Raji (cell line): ENCODE data around the gene CERS6.

Source experiments
- POLR2A ChIP-seq: IDR thresholded peaks from 2 replicates; pipeline ENCODE4 v1.6.1; 2011; ENCODE audit warnings: low read depth, low read length, control low read depth; ENCODE audit not compliant: insufficient read depth

CERS6 gene

DNA sequence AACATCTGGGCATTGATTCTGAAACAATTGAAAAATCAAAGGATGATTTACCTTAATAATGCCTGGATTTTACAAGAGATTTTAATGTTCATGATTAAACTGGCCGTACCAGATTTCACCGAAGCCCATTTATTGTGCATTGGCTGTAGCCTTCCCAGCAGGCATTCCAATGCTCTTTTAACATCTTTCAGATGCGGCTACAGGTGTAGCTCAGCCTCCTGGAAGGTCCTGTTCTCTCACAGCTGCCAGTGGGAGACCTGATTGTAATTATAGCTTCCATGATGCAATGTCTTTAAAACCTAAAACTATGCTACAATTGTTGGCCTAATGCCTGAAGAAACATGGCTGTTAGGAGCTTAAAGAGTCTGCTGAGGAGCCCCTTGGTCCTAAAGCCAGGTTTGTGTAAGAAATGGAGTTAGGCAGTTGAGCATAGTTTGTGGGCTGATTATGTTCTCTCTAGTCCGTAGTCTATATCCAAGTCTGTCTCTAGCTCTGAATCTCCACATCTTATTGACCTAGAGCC, 147.4 kb downstream of the CERS6 start:
- no peak for TF ChIP-seq POLR2A

- TF ChIP-seq POLR2A = no peak
Observed at GRCh38 chr2:168604252-168604651, 148.2 kb downstream of the CERS6 start.

DNA sequence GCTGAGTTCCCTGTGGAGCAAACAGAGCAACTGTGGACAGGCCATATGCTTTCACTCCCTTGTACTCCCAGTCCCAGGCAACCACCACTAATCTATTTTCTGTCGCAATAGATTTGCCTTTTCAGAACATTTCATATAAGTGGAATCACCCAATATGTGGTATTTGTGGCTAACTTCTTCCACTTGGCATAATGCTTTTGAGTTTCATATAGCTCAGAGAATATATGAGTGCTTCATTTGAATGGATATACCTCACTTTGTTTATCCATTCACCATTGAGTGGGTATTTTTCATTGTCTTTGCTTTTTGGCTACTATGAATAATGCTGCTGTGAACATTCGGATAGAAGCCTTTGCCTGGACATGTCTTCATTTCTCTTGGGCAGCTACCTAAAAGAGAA, 151.9 kb downstream of the CERS6 start:
- TF ChIP-seq POLR2A = no peak

DNA sequence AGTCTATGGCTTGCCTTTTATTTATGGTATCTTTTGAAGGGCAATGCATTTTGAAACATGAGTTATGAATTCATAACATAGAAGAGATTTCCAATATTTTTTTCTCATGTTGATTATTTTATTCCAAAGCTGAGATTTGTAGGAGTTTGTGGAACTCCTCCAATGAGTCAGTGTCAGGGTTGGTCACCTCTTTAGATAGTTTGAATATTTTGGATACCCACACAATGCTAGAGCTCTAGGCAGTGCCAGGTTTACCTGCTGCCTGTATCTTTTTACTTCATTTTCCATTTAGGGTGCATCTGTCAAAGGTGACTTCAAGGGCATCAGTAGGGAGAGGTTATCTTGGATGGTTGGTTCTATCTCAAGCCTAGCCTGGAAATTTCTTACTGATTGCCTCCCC, 152.7 kb downstream of the CERS6 start:
- no peak for TF ChIP-seq POLR2A

DNA sequence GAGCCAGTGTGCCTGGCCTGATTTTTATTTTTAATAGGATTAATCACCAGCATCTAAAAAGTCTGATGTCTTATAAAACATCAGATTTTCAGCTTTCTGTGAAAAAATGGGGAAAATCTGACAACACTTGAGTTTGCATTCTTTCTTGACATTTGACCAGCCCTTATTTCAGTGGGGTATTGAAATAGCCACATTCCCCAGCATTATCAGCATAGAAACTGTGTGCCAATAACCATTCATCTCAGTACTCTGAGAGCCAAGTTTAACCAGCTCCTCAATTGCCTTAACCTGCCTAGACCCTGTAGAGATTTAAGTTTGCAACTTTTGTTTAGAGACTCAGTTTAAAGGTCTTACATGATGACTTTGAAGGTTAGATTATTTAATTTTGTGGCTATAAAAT, 155.0 kb downstream of the CERS6 start:
- TF ChIP-seq POLR2A = no peak

DNA sequence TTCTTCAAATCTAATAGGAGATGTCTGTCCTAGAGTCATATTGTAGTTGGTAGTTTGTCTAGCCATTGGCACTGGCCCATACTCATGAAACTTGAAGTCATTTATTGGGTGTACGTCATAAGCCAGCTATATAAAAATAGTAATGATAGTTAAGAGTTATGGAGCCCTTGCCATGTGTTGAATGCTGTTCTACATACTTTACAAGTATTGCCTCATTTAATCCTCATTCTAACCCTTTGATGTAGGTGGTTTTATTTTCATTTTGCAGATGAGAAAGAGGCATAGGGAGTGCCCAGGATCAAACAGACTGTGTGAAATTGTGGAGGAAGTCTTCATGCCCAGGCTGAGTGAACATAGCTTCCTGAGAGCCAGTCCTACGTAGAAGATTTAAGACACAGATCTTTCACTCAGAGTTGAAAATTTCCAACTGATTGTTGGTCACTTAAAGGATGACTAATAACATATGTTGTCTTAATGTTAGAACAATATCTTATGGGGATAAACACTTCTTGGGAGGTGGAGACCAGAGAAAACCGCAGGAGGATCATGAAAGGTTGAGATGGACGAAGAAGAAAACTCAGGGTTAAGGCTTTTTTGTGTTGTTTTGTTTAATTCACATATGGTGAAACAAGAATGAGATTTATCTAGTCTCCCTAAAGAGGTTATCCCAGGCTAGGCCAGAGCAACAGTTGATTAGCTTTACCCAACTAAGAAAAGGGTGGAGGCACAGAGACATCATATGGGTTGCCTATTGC, 156.0 kb downstream of the CERS6 start:
- TF ChIP-seq POLR2A = no peak

DNA sequence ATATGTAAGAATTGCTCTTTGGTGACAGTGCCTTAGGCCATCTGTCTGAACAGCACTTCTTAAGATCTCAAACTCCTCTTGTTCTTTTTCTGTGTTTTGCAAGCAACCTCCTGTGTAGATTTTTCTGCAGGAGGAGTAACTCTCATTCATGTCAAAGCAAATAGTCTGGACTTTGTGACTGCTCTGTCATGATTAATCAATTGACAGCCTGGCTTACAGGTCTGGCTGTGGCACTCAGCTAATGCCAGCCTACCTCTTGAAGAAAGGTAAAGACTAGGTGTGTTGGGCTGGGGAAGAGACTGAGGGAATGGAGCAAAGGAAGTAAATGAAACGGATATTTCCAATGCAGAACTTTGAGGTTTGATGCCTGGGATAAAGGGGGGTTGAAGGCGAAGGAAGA, 156.6 kb downstream of the CERS6 start:
- no peak for TF ChIP-seq POLR2A

GRCh38 chr2:168613551-168613950, 157.5 kb downstream of the CERS6 start:
- TF ChIP-seq POLR2A = no peak

- TF ChIP-seq POLR2A = no peak
Observed at GRCh38 chr2:168614172-168615018, 158.3 kb downstream of the CERS6 start.

DNA sequence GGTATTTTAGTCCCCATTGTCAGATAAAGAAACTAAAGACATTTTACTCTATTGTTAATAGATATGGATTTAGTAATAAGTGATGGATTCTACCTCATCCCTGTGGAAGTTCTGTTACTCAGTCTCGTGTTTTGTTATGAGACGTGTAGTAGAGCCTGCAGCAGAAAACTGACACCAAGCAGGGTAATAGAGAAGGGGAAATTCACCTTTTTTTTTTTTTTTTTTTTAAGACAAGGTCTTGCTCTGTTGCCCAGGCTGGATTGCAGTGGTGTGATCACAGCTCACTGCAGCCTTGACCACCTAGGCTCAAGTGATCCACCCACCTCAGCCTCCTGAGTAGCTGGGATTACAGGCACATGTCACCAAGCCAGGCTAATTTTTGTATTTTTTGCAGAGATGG, 164.5 kb downstream of the CERS6 start:
- TF ChIP-seq POLR2A = no peak

DNA sequence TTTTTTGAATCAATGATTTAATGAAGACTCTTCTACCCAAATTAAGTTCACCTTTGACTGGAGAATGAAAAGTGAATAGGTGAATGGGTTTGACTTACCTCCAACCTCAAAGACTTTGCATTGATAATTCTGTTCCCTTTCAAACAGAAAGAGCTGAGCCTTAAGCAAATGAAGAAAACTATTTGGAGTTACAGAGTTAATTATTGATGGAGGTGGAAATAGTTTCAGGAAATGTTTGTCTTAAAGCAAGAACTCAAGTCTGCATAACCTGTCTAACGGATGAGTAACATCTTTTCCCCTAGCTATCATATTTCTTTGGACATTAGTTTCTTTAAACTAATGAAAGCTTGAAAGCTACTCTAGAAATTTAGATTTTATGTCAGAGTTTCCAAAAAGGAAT, 166.5 kb downstream of the CERS6 start:
- no peak for TF ChIP-seq POLR2A

DNA sequence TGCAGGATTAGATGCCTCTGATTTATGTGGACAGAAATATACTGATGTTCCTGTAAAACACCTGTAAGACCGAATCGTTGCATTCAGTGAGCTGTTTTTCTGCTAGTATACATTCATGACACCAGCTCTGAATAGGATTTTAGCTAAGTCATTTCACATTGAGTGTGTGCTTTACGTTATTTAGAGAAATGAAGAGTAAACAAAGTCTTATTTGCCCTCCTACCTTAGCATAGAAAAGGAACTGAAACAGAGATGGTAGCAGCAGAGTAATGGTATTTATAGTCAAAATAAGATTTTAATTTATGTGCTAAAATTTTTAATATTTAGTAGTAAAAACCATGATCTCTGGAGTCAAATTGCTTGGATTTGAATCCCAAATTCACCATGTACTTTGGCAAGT, 168.0 kb downstream of the CERS6 start:
- no peak for TF ChIP-seq POLR2A

- TF ChIP-seq POLR2A = no peak
Observed at GRCh38 chr2:168626096-168626495, 170.0 kb downstream of the CERS6 start.

DNA sequence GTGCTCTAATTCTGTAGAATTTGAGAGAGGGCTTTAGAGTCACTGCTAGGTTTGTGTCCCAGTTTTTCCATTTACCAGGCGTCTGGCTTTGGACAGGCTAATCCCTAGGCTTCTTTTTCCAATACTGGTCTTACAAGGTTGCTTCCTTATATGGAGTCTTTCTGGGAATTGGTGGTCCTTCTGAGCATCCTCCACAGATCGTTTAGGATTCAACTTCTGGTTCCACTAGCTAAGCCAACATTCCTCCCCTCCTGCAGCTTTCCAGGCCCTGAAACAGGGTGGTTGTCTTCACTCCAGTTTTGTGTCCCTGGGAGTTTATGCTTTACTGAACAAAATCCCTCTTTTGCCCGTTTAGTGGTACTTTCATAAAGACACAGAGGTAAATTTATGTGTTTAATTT, 170.6 kb downstream of the CERS6 start:
- no peak for TF ChIP-seq POLR2A

DNA sequence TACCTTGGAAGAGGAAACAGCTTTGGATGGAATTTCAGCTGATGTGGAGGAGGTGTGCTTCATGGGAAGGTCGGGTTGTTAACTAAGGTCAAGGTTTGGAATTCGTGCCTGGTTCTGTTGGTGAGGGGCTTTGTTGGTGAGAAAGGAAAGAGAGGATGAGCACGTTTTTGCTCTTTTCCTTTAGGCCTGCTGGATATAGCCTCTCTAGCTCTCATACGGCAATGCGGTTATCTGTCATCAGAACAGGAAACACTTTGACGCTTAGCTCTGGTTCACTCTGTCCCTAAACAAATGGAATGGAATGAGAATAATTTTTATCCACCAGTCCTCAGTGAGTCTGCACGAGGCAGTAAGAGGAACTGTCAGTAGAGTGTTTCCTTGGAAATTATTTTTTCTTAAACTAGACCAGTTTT, 176.6 kb downstream of the CERS6 start:
- TF ChIP-seq POLR2A = no peak

GRCh38 chr2:168633200-168633599, 177.1 kb downstream of the CERS6 start:
- no peak for TF ChIP-seq POLR2A

DNA sequence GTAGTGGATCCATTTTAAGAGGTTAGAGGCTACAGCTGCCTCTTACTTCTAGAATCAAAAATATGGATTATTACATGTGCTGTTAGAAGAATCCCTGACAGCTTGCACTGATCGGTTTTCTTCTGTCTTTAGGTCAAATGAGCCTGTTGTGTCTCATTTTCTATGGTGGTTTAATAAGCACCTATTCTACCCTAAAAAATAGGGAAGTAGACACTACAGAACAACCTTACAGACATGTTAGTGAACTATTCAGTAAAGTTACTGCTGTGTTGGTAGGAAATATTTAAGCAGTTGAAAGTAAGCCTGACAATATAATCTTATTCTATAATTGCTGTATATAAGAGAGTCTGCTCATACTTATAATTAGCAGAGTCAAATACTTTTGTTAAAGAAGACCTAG, 177.8 kb downstream of the CERS6 start:
- no peak for TF ChIP-seq POLR2A

- no peak for TF ChIP-seq POLR2A
Observed at GRCh38 chr2:168635065-168635577, 179.0 kb downstream of the CERS6 start.
